K562 (cell line): ENCODE data around the gene MRPL22. TPM values are rescaled to one million over a fixed set of nuclear protein-coding genes. Genes with fewer than 3 reads are reported as not detected.
A peak's percentile ranks its signal among the peaks of the same experiment; 100 is the strongest.

Experiments used
- BHLHE40 ChIP-seq: IDR thresholded peaks from 2 replicates; pipeline ENCODE4 v1.6.1; 2011; ENCODE audit warnings: low read length, improper control_type of control experiment
- DMBX1 ChIP-seq: fragments of 250-450 bp; sonication (Bioruptor Pico); IDR thresholded peaks from 2 replicates; pipeline ENCODE4 v1.8.0; 2022; ENCODE audit warnings: inconsistent platforms, mild to moderate bottlenecking, moderate library complexity, borderline replicate concordance
- ETV5 ChIP-seq: sonication (generic); formaldehyde crosslinking; IDR thresholded peaks from 2 replicates; pipeline ENCODE4 v1.4.0; 2020; ENCODE audit warnings: low read depth, mild to moderate bottlenecking, missing genetic modification reagents
- GATA2 ChIP-seq: sonication (generic); formaldehyde crosslinking; IDR thresholded peaks from 2 replicates; pipeline ENCODE4 v1.4.0; 2020; ENCODE audit warnings: mild to moderate bottlenecking, missing genetic modification reagents
- HCFC1 ChIP-seq: IDR thresholded peaks from 2 replicates; pipeline ENCODE4 v1.6.1; 2012; ENCODE audit warnings: low read depth, low read length, improper control_type of control experiment
- HDAC2 ChIP-seq: fragments of 450-650 bp; IDR thresholded peaks from 2 replicates; pipeline ENCODE4 v1.6.1; 2016; ENCODE audit warnings: mild to moderate bottlenecking
- HDAC3 ChIP-seq: fragments of 450-650 bp; IDR thresholded peaks from 2 replicates; pipeline ENCODE4 v1.6.1; 2018; ENCODE audit warnings: borderline replicate concordance, mild to moderate bottlenecking, moderate library complexity; ENCODE audit not compliant: partially characterized antibody
- LEF1 ChIP-seq: fragments of 450-650 bp; IDR thresholded peaks from 2 replicates; pipeline ENCODE4 v1.6.1; 2016; ENCODE audit warnings: mild to moderate bottlenecking
- MAZ ChIP-seq, 2 experiments: fragments of 450-650 bp in 1 of 2; sonication (generic) in 1 of 2; formaldehyde crosslinking; IDR thresholded peaks in 1 of 2; conservative IDR thresholded peaks in 1 of 2; 2 replicates each; pipeline versions ENCODE4 v1.4.0 to v1.5.0; 2020; ENCODE audit warnings: mild to moderate bottlenecking in 1 of 2, missing genetic modification reagents in 1 of 2
- MEF2D ChIP-seq: conservative IDR thresholded peaks from 2 replicates; pipeline ENCODE4 v1.6.1; 2016; ENCODE audit warnings: low read depth, missing genetic modification characterization, missing compliant biosample characterization
- NR2C1 ChIP-seq, 2 experiments: fragments of 450-650 bp; IDR thresholded peaks; 2 replicates each; pipeline ENCODE4 v1.6.1; 2017; ENCODE audit warnings: mild to moderate bottlenecking in 2 of 2, antibody characterized with exemption in 1 of 2, inconsistent platforms in 1 of 2, missing compliant biosample characterization in 1 of 2, missing genetic modification characterization in 1 of 2
- PTBP1 ChIP-seq: fragments of 200-400 bp; formaldehyde crosslinking; IDR thresholded peaks from 2 replicates; pipeline ENCODE4 v1.6.1; 2017; ENCODE audit warnings: low read depth, low read length
- RAD51 ChIP-seq: fragments of 450-650 bp; IDR thresholded peaks from 2 replicates; pipeline ENCODE4 v1.7.1; 2016; ENCODE audit warnings: low read depth, mild to moderate bottlenecking, borderline replicate concordance
- SOX6 ChIP-seq: fragments of 450-650 bp; IDR thresholded peaks from 2 replicates; pipeline ENCODE4 v1.6.1; 2014; ENCODE audit warnings: mild to moderate bottlenecking
- TAL1 ChIP-seq: fragments of 450-650 bp; IDR thresholded peaks from 2 replicates; pipeline ENCODE4 v1.6.1; 2016; ENCODE audit warnings: mild to moderate bottlenecking
- TOE1 ChIP-seq, 2 experiments: fragments of 450-650 bp in 1 of 2; sonication (generic) in 1 of 2; formaldehyde crosslinking in 1 of 2; IDR thresholded peaks; 2 replicates each; pipeline versions ENCODE4 v1.7.1 to v1.8.0; 2016 to 2022; ENCODE audit warnings: borderline replicate concordance in 2 of 2, mild to moderate bottlenecking in 2 of 2, antibody characterized with exemption in 1 of 2, inconsistent platforms in 1 of 2, low read depth in 1 of 2, missing genetic modification reagents in 1 of 2, moderate library complexity in 1 of 2
- ZNF121 ChIP-seq: sonication (generic); formaldehyde crosslinking; conservative IDR thresholded peaks from 2 replicates; pipeline ENCODE4 v1.8.0; 2022; ENCODE audit warnings: missing genetic modification reagents
- ZNF184 ChIP-seq: sonication (generic); formaldehyde crosslinking; IDR thresholded peaks from 2 replicates; pipeline ENCODE4 v1.5.0; 2020; ENCODE audit warnings: missing genetic modification reagents
- ZNF551 ChIP-seq: fragments of 250-450 bp; sonication (Bioruptor Pico); IDR thresholded peaks from 2 replicates; pipeline ENCODE4 v1.5.0; 2021; ENCODE audit warnings: mild to moderate bottlenecking, moderate library complexity
- polyA plus RNA-seq, 8 experiments: library from polyadenylated mRNA; depleted of rRNA in 4 of 8; stranded (reverse) in 5 of 8; unstranded in 3 of 8; fragments of >200 nt; fragmentation: Nextera tagmentation in 2 of 8; fragmentation: Illumina TruSeq in 1 of 8; extraction: Ambion mirVana in 2 of 8; extraction: Trizol in 1 of 8; gene quantifications; 2 replicates each; pipeline versions ENCODE4 v1.2.1 to v1.2.3, GENCODE V29; 2011 to 2014; ENCODE audit warnings: inconsistent platforms in 1 of 8, missing spikeins in 1 of 8
- total RNA-seq, 7 experiments: library from RNA; depleted of rRNA in 6 of 7; stranded (reverse); fragments of >200 nt in 6 of 7; fragmentation: Illumina TruSeq in 2 of 7; extraction: Trizol in 2 of 7; gene quantifications; 2 replicates each; pipeline versions ENCODE4 v1.2.1 to v1.2.3, GENCODE V29; 2011 to 2021; ENCODE audit warnings: low replicate concordance in 1 of 7
- TF ChIP-seq, protein P1 (sequence below): fragments of 250-450 bp; sonication (Bioruptor Pico); IDR thresholded peaks from 2 replicates; pipeline ENCODE4 v1.8.0; 2022; ENCODE audit warnings: inconsistent platforms
- TF ChIP-seq, protein P2 (sequence below): fragments of 250-450 bp; sonication (Bioruptor Pico); IDR thresholded peaks from 2 replicates; pipeline ENCODE4 v1.8.0; 2022; ENCODE audit warnings: moderate library complexity, mild to moderate bottlenecking, inconsistent platforms
- TF ChIP-seq, protein P3 (sequence below): sonication (generic); formaldehyde crosslinking; IDR thresholded peaks from 2 replicates; pipeline ENCODE4 v1.8.0; 2022; ENCODE audit warnings: missing genetic modification reagents, mild to moderate bottlenecking, borderline replicate concordance
- TF ChIP-seq, protein P4 (sequence below): sonication (generic); formaldehyde crosslinking; IDR thresholded peaks from 2 replicates; pipeline ENCODE4 v1.5.0; 2020; ENCODE audit warnings: missing genetic modification reagents
- TF ChIP-seq, protein P5 (sequence below): fragments of 450-650 bp; formaldehyde crosslinking; IDR thresholded peaks from 2 replicates; pipeline ENCODE4 v1.4.0; 2020; ENCODE audit warnings: mild to moderate bottlenecking, mixed read lengths

MRPL22 gene
- total and polyA plus RNA-seq, 9 of the 15 experiments (the other 6 are each of a cell fraction or from before 2014, with no cell fraction given): 41.1 to 424 (median 102) TPM

DNA sequence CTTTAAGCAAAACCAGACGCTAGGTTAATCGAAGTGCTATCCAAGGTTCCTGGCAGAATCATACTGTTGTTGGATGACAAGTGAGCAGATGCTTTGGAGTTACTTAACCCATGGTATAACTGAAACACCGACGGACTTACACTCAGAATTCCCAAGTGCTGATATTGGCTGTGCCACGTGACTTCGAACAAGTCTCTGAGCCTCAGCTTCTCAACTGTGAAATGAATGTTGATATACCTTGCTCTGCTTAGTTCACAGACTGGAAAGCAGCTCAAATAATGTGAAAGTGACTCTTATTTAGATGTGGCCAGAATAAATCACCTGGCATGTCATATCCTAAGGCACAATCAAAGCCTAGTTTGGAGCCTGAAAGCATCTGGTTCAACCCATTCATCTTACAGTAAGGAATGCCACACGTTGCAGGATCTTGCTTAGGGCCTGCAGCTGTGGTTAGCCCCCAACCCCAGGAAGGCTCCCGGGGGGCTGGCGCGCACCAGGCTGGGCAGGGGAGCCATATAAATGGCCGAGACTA lies 3.6 kb upstream of the MRPL22 start (continued):
- TF ChIP-seq TAL1: no peak
- TF ChIP-seq HDAC2: no peak
- no peak for TF ChIP-seq BHLHE40
- TF ChIP-seq HCFC1: no peak
- no peak for TF ChIP-seq DMBX1
- no peak for TF ChIP-seq MEF2D (tag)
- no peak for TF ChIP-seq ZNF184 (CRISPR knock-in tag)
- TF ChIP-seq NR2C1 (IDR thresholded peaks at IDR 0.05): no peak
- no peak for TF ChIP-seq NR2C1 (tag; IDR thresholded peaks at IDR 0.05)
- TF ChIP-seq MAZ (CRISPR knock-in tag; conservative IDR thresholded peaks at IDR 0.05 in 1 of 2, IDR thresholded peaks at IDR 0.05 in 1 of 2): no peak
- TF ChIP-seq HDAC3: no peak
- 0 out of 2 replicates have a peak, but pooled peaks have one; percentile 10 for TF ChIP-seq ZNF121
- TF ChIP-seq TOE1 (IDR thresholded peaks at IDR 0.05; ENCODE audit: borderline replicate concordance): peak; percentile 50; the same call in 1 of the 2 replicates
- no peak for TF ChIP-seq TOE1 (CRISPR knock-in tag; IDR thresholded peaks at IDR 0.05; ENCODE audit: borderline replicate concordance, low read depth)
- TF ChIP-seq, protein P1, sequence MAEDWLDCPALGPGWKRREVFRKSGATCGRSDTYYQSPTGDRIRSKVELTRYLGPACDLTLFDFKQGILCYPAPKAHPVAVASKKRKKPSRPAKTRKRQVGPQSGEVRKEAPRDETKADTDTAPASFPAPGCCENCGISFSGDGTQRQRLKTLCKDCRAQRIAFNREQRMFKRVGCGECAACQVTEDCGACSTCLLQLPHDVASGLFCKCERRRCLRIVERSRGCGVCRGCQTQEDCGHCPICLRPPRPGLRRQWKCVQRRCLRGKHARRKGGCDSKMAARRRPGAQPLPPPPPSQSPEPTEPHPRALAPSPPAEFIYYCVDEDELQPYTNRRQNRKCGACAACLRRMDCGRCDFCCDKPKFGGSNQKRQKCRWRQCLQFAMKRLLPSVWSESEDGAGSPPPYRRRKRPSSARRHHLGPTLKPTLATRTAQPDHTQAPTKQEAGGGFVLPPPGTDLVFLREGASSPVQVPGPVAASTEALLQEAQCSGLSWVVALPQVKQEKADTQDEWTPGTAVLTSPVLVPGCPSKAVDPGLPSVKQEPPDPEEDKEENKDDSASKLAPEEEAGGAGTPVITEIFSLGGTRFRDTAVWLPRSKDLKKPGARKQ: no peak
- TF ChIP-seq, protein P2, sequence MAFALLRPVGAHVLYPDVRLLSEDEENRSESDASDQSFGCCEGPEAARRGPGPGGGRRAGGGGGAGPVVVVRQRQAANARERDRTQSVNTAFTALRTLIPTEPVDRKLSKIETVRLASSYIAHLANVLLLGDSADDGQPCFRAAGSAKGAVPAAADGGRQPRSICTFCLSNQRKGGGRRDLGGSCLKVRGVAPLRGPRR (CRISPR knock-in tag): no peak
- no peak for TF ChIP-seq LEF1
- TF ChIP-seq, protein P3, sequence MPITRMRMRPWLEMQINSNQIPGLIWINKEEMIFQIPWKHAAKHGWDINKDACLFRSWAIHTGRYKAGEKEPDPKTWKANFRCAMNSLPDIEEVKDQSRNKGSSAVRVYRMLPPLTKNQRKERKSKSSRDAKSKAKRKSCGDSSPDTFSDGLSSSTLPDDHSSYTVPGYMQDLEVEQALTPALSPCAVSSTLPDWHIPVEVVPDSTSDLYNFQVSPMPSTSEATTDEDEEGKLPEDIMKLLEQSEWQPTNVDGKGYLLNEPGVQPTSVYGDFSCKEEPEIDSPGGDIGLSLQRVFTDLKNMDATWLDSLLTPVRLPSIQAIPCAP (CRISPR knock-in tag): no peak
- TF ChIP-seq, protein P4, sequence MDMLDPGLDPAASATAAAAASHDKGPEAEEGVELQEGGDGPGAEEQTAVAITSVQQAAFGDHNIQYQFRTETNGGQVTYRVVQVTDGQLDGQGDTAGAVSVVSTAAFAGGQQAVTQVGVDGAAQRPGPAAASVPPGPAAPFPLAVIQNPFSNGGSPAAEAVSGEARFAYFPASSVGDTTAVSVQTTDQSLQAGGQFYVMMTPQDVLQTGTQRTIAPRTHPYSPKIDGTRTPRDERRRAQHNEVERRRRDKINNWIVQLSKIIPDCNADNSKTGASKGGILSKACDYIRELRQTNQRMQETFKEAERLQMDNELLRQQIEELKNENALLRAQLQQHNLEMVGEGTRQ (CRISPR knock-in tag): peak; percentile 77
- TF ChIP-seq, protein P5, sequence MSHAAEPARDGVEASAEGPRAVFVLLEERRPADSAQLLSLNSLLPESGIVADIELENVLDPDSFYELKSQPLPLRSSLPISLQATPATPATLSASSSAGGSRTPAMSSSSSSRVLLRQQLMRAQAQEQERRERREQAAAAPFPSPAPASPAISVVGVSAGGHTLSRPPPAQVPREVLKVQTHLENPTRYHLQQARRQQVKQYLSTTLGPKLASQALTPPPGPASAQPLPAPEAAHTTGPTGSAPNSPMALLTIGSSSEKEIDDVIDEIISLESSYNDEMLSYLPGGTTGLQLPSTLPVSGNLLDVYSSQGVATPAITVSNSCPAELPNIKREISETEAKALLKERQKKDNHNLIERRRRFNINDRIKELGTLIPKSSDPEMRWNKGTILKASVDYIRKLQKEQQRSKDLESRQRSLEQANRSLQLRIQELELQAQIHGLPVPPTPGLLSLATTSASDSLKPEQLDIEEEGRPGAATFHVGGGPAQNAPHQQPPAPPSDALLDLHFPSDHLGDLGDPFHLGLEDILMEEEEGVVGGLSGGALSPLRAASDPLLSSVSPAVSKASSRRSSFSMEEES: peak; percentile 61
- TF ChIP-seq RAD51: peak; percentile 83
- TF ChIP-seq ZNF551 (CRISPR knock-in tag): no peak
- TF ChIP-seq SOX6: no peak
- peak; percentile 27; the same call in 1 of the 2 replicates for TF ChIP-seq GATA2 (CRISPR knock-in tag)
- TF ChIP-seq PTBP1: no peak
- TF ChIP-seq ETV5 (CRISPR knock-in tag): peak; percentile 54; the same call in 1 of the 2 replicates
